Mesothelial cell of epicardium (in vitro differentiated cells): ENCODE data around the gene HIGD2A. TPM values are rescaled to one million over a fixed set of nuclear protein-coding genes. Genes with fewer than 3 reads are reported as not detected.

Source experiments
- DNase-seq, 2 experiments: peaks; one replicate each; pipeline ENCODE4 v3.0.0; 2021; ENCODE audit warnings: low spot score in 2 of 2; ENCODE audit not compliant: unreplicated experiment in 2 of 2
- H3K27ac Mint-ChIP-seq: 2 replicates; pipeline ENCODE4 v1.8.0; 2021; ENCODE audit warnings: mixed read lengths
- H3K27me3 Mint-ChIP-seq: 2 replicates; pipeline ENCODE4 v1.8.0; 2021; ENCODE audit warnings: low read depth, mixed read lengths
- H3K36me3 Mint-ChIP-seq: 2 replicates; pipeline ENCODE4 v1.8.0; 2021; ENCODE audit warnings: mixed read lengths
- H3K4me1 Mint-ChIP-seq: 2 replicates; pipeline ENCODE4 v1.8.0; 2021; ENCODE audit warnings: mixed read lengths
- H3K4me3 Mint-ChIP-seq: 2 replicates; pipeline ENCODE4 v1.8.0; 2021; ENCODE audit warnings: mild to moderate bottlenecking, moderate library complexity, mixed read lengths
- H3K9me3 Mint-ChIP-seq: 2 replicates; pipeline ENCODE4 v1.8.0; 2021; ENCODE audit warnings: mixed read lengths
- CTCF ChIP-seq: fragments of 200-600 bp; sonication (generic); IDR thresholded peaks from one replicate; pipeline ENCODE4 v1.5.0; 2021; ENCODE audit warnings: antibody characterized with exemption; ENCODE audit not compliant: unreplicated experiment
- total RNA-seq: library from RNA; stranded (reverse); gene quantifications from 3 replicates; pipeline ENCODE4 v1.2.1, GENCODE V29; 2021

Gene HIGD2A
- total RNA-seq, 1 donor from 2014 or later = 82.5 TPM

DNA sequence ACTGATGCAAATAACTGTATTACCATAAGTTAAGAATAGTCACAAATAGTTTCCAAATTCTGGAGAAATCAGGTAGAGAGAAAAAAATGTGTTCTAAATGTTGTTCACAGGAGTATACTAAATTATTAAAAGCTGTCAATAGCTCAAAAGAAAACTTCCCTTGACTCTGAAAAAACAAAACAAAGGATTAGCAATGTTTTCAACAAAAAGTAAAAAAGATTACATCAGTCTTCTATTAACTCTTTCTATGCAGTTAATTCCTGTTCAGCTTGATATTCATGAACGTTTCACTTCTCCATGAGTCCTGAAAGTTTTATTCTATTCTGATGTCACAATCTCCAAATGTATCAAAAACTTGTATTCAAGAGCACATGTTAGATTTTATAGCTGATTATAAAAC, 37.2 kb downstream of the HIGD2A start:
- DNase-seq = no peak
- no peak for TF ChIP-seq CTCF
- Mint-ChIP-seq H3K4me3 (no peak overlapping the region), H3K36me3 (no peaks in the 10 kb centered on the region), H3K4me1 (no peaks in the 10 kb centered on the region), H3K27ac (no peak overlapping the region), H3K9me3 (peaks cover 18% of the 10 kb centered on the region), H3K27me3 (peaks cover 2% of the 10 kb centered on the region)

DNA sequence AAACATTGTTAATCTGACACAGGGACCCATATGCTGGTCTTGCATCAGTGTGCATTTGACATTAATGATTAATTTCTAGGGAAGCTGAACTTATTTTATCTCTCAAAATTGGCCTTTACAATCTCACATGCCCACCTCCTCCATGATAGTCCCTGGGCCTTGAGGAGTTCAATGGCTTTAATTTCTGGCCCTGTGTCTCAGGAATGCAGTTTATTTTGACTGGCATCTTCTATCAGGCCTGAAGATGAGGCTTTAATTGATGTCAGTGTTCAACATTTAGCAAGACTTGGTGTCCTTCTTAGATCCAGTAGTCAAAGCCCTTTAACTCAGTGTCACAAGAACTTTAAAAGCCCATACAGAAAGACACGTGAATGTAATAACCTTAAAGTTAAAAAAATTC, 38.3 kb downstream of the HIGD2A start:
- Mint-ChIP-seq H3K36me3 (no peaks in the 10 kb centered on the region), H3K27ac (no peak overlapping the region), H3K9me3 (peaks cover 9% of the 10 kb centered on the region), H3K4me3 (no peak overlapping the region), H3K4me1 (no peaks in the 10 kb centered on the region), H3K27me3 (peaks cover 4% of the 10 kb centered on the region)
- DNase-seq = no peak
- TF ChIP-seq CTCF = no peak

GRCh38 chr5:176427971-176428370, 39.4 kb downstream of the HIGD2A start:
- no peak for DNase-seq
- Mint-ChIP-seq H3K27me3 (peaks cover 9% of the 10 kb centered on the region), H3K36me3 (no peaks in the 10 kb centered on the region), H3K4me1 (no peaks in the 10 kb centered on the region), H3K9me3 (peaks cover 9% of the 10 kb centered on the region), H3K27ac (no peak overlapping the region), H3K4me3 (no peak overlapping the region)
- no peak for TF ChIP-seq CTCF

- no peak for DNase-seq
- H3K36me3 Mint-ChIP-seq = no peaks in the 10 kb centered on the region
- H3K9me3 Mint-ChIP-seq = peaks cover 9% of the 10 kb centered on the region
- TF ChIP-seq CTCF = no peak
- H3K27me3 Mint-ChIP-seq = peaks cover 9% of the 10 kb centered on the region
- no peak overlapping the region for H3K27ac Mint-ChIP-seq
- H3K4me3 Mint-ChIP-seq = no peak overlapping the region
- H3K4me1 Mint-ChIP-seq = no peaks in the 10 kb centered on the region
Observed at GRCh38 chr5:176429972-176430371, 41.4 kb downstream of the HIGD2A start.

DNA sequence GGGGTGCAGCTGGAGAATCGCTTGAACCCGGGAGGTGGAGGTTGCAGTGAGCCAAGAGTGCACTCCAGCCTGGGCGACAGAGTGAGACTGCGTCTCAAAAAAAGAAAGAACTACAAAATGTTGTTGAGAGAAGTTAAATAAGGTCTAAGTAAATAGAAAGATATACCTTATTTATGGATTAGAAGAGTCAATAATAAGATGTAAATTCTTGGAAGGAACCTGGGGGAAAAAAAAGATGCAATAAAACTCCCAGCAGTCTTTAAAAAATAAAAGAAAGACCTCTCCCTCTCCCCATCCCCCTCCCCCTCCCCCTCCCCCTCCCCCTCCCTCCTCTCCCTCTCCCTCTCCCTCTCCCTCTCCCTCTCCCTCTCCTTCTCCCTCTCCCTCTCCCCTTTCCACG, 44.2 kb downstream of the HIGD2A start:
- H3K36me3 Mint-ChIP-seq = no peaks in the 10 kb centered on the region
- DNase-seq = no peak
- H3K27me3 Mint-ChIP-seq = peaks cover 13% of the 10 kb centered on the region
- no peak overlapping the region for H3K4me3 Mint-ChIP-seq
- no peak for TF ChIP-seq CTCF
- no peak overlapping the region for H3K27ac Mint-ChIP-seq
- H3K4me1 Mint-ChIP-seq = no peaks in the 10 kb centered on the region
- H3K9me3 Mint-ChIP-seq = no peaks in the 10 kb centered on the region

DNA sequence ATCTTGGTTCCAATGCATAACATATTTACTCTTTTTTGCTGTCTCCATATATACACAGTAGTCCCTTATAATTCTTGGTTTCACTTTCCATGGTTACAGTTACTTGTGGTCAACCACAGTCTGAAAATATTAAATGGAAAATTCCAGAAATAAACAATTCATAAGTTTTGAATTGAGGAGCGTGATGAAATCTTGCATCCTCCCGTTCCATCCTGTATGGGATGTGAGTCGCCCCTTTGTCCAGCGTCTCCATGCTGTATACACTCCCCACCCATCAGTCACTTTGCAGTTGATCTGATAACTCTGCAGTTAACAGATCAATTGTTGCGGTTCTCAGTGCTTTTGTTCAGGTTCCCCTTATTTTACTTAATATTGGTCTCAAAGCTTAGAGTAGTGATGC, 48.1 kb downstream of the HIGD2A start:
- TF ChIP-seq CTCF = no peak
- H3K27ac Mint-ChIP-seq = no peak overlapping the region
- no peaks in the 10 kb centered on the region for H3K9me3 Mint-ChIP-seq
- no peaks in the 10 kb centered on the region for H3K4me1 Mint-ChIP-seq
- no peaks in the 10 kb centered on the region for H3K36me3 Mint-ChIP-seq
- peaks cover 12% of the 10 kb centered on the region for H3K27me3 Mint-ChIP-seq
- DNase-seq = no peak
- no peak overlapping the region for H3K4me3 Mint-ChIP-seq
